Measurements from ENCODE around the gene IQCE. TPM values are rescaled to one million over a fixed set of nuclear protein-coding genes. Genes with fewer than 3 reads are reported as not detected.
A peak's percentile ranks its signal among the peaks of the same experiment; 100 is the strongest.

The IQCE gene
- total RNA-seq, 1 experiment from 2014 or later, result 21.4 TPM

DNA sequence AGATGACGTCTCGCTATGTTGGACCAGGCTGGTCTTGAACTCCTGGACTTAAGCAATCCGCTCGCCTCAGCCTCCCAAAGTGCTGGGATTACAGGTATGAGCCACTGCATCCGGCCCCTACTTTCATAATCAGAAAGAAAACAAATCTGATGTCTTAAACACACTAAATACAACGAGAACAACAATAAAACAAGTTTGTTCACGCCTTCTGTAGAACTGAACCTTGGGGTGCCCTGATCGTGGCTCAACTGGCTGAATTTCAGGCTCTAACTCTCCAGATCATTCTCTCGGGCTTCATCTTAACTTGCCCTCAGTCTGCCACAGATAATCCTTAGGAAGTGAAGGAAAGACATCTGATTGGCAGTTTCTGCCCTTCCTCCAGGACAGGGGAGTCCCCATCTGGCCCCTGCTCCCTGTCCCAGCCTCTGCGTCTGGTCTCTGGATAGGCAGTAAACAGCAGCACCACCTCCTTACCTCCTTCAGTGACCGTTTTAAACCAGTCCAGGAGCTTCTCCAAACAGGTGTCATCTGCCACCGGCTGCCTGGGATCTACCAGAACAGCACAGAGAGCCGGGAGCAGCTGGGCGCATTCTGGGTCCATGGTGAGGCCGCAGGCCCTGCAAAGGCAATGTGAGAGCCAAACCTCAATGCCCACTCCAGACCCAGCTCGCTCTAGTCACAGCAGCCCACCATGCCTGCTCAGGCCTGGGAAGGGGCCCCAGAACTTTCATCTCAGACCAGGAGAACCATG lies 4.8 kb upstream of the IQCE start:
- BruUV-seq (replicated peaks), result TSS peak; percentile 40
- ChIA-PET POLR2A (interaction anchor here (0.8 kb wide), 1 partner anchor 78 kb away, joined by 4 read pairs; no protein-coding TSS in a partner anchor), RAD21 (ENCODE audit: low non-redundant PET in 1 of 2, low total read pairs in 2 of 2, uncharacterized antibody in 2 of 2, unreplicated experiment in 2 of 2) (no interaction called here), CTCF (no interaction called here)
- no peak for DNase-seq (ENCODE audit: low read depth, low spot score)
- Histone ChIP-seq H3K79me2 (ENCODE audit: insufficient read depth, low read length) (peaks cover 31% of the 10 kb centered on the region), H3K9me3 (ENCODE audit: control insufficient read depth in 1 of 2, insufficient read depth in 1 of 2, low read depth in 1 of 2, low read length in 2 of 2) (no peaks in the 10 kb centered on the region), H3K4me3 (replicated peaks in 1 of 2; ENCODE audit: low read depth in 1 of 2, low read length in 2 of 2) (peak overlapping the region; percentile 57 to 88), H3K4me2 (ENCODE audit: low read length) (peak overlapping the region; percentile 99), H2AFZ (ENCODE audit: low read depth, low read length, poor library complexity, severe bottlenecking) (no peak overlapping the region), H3K27me3 (ENCODE audit: insufficient read depth, low read length) (no peaks in the 10 kb centered on the region), H3K9me2 (ENCODE audit: insufficient read depth) (no peaks in the 10 kb centered on the region), H3K27ac (ENCODE audit: low read depth, low read length) (peak overlapping the region; percentile 100), H3K36me3 (ENCODE audit: control insufficient read depth in 1 of 2, insufficient read depth in 2 of 2, low read length in 2 of 2) (peaks cover 9 to 13% of the 10 kb centered on the region in 2 experiments; a peak in 2 of 4 replicates), H3K4me1 (ENCODE audit: control insufficient read depth in 1 of 2, insufficient read depth in 2 of 2, low read length in 2 of 2) (peaks cover 19 to 38% of the 10 kb centered on the region in 2 experiments), H4K20me1 (ENCODE audit: insufficient read depth) (no peaks in the 10 kb centered on the region), H3K9ac (ENCODE audit: low read length) (peak overlapping the region; percentile 89)
- intact Hi-C loops (cut with micrococcal nuclease), result no loop called here
- TF ChIP-seq POLR2A (IDR thresholded peaks at IDR 0.05; ENCODE audit: borderline replicate concordance, extremely low read depth, insufficient read depth, insufficient read length) (no peak), EGR1 (IDR thresholded peaks at IDR 0.05; ENCODE audit: low read depth) (no peak), TCF7L2 (IDR thresholded peaks at IDR 0.05; ENCODE audit: borderline replicate concordance, extremely low read depth, insufficient read depth, insufficient read length) (no peak), ZFX (IDR thresholded peaks at IDR 0.05) (no peak), ZNF274 (IDR thresholded peaks at IDR 0.05; ENCODE audit: low read depth, low read length) (no peak), ELF1 (IDR thresholded peaks at IDR 0.05; ENCODE audit: borderline replicate concordance, low read depth) (no peak), RAD21 (IDR thresholded peaks at IDR 0.05; ENCODE audit: low read depth) (no peak), POLR2AphosphoS5 (IDR thresholded peaks at IDR 0.05; ENCODE audit: low read depth, low read length) (no peak), ATF3 (IDR thresholded peaks at IDR 0.05) (no peak), CBX3 (IDR thresholded peaks at IDR 0.05; ENCODE audit: low read depth) (no peak)
- no peak for ATAC-seq
